Nephron (organoid): ENCODE measurements around the gene LECT2.
A peak's percentile ranks its signal among the peaks of the same experiment; 100 is the strongest.

Experiments
- H3K27ac Mint-ChIP-seq, 3 experiments: 2 replicates each; pipeline ENCODE4 v1.8.0; 2020; ENCODE audit warnings: mixed read lengths in 3 of 3, mild to moderate bottlenecking in 2 of 3, moderate library complexity in 1 of 3
- H3K27me3 Mint-ChIP-seq: 2 replicates; pipeline ENCODE4 v1.8.0; 2021; ENCODE audit warnings: low read depth, mild to moderate bottlenecking, moderate library complexity, mixed read lengths
- H3K36me3 Mint-ChIP-seq: 2 replicates; pipeline ENCODE4 v1.8.0; 2020; ENCODE audit warnings: low read depth, mixed read lengths
- H3K4me1 Mint-ChIP-seq: 2 replicates; pipeline ENCODE4 v1.8.0; 2020; ENCODE audit warnings: mixed read lengths
- H3K4me3 Mint-ChIP-seq, 3 experiments: 2 replicates each; pipeline ENCODE4 v1.8.0; 2020; ENCODE audit warnings: mild to moderate bottlenecking in 3 of 3, mixed read lengths in 3 of 3, moderate library complexity in 2 of 3
- H3K9me3 Mint-ChIP-seq: 2 replicates; pipeline ENCODE4 v1.8.0; 2020; ENCODE audit warnings: mixed read lengths
- CTCF ChIP-seq, 3 experiments: fragments of 200-600 bp; sonication (generic); IDR thresholded peaks; one replicate each; pipeline ENCODE4 v1.5.0; 2021; ENCODE audit warnings: antibody characterized with exemption in 3 of 3; ENCODE audit not compliant: unreplicated experiment in 3 of 3

Gene LECT2

GRCh38 chr5:135993880-135994636 is 39.3 kb upstream of the LECT2 start:
- TF ChIP-seq CTCF (IDR thresholded peaks at IDR 0.05; ENCODE audit: unreplicated experiment in 3 of 3), result no peak
- Mint-ChIP-seq H3K9me3 (peaks cover 5% of the 10 kb centered on the region), H3K27me3 (peaks cover 8% of the 10 kb centered on the region), H3K4me3 (peak overlapping the region in 2 of 3 experiments; percentile 2 to 7), H3K27ac (peak overlapping the region; percentile 96 to 97 (median 96)), H3K36me3 (no peaks in the 10 kb centered on the region), H3K4me1 (peaks cover 84% of the 10 kb centered on the region)

GRCh38 chr5:135993335-135993879 is 38.6 kb upstream of the LECT2 start:
- Mint-ChIP-seq H3K9me3 (peaks cover 7% of the 10 kb centered on the region), H3K27ac (peak overlapping the region; percentile 96 to 97 (median 96)), H3K4me1 (peaks cover 86% of the 10 kb centered on the region), H3K27me3 (peaks cover 8% of the 10 kb centered on the region), H3K36me3 (no peaks in the 10 kb centered on the region), H3K4me3 (peak overlapping the region in 1 of 3 experiments; percentile 12)
- no peak for TF ChIP-seq CTCF (IDR thresholded peaks at IDR 0.05; ENCODE audit: unreplicated experiment in 3 of 3)

GRCh38 chr5:135991429-135991828 is 36.6 kb upstream of the LECT2 start:
- peaks cover 7% of the 10 kb centered on the region for H3K9me3 Mint-ChIP-seq
- TF ChIP-seq CTCF (IDR thresholded peaks at IDR 0.05; ENCODE audit: unreplicated experiment in 3 of 3), result no peak

GRCh38 chr5:135990528-135991255 is 35.9 kb upstream of the LECT2 start:
- peaks cover 75% of the 10 kb centered on the region for H3K4me1 Mint-ChIP-seq
- no peak overlapping the region for H3K4me3 Mint-ChIP-seq
- peaks cover 7% of the 10 kb centered on the region for H3K9me3 Mint-ChIP-seq
- TF ChIP-seq CTCF (IDR thresholded peaks at IDR 0.05; ENCODE audit: unreplicated experiment in 3 of 3), result no peak
- H3K27ac Mint-ChIP-seq, result peak overlapping the region; percentile 58 to 92 (median 69)
- peaks cover 3% of the 10 kb centered on the region for H3K27me3 Mint-ChIP-seq
- H3K36me3 Mint-ChIP-seq, result no peaks in the 10 kb centered on the region

More at GRCh38 chr5:135991429-135991828, 36.6 kb upstream of the LECT2 start:
- peaks cover 6% of the 10 kb centered on the region for H3K27me3 Mint-ChIP-seq
- no peaks in the 10 kb centered on the region for H3K36me3 Mint-ChIP-seq
- peak overlapping the region; percentile 58 to 92 (median 69) for H3K27ac Mint-ChIP-seq
- peaks cover 82% of the 10 kb centered on the region for H3K4me1 Mint-ChIP-seq
- H3K4me3 Mint-ChIP-seq, result no peak overlapping the region

- peaks cover 66% of the 10 kb centered on the region for H3K4me1 Mint-ChIP-seq
- peaks cover 3% of the 10 kb centered on the region for H3K27me3 Mint-ChIP-seq
- no peak overlapping the region for H3K4me3 Mint-ChIP-seq
- peak overlapping the region in 2 of 3 experiments; percentile 58 to 92 for H3K27ac Mint-ChIP-seq
- no peaks in the 10 kb centered on the region for H3K36me3 Mint-ChIP-seq
- peaks cover 6% of the 10 kb centered on the region for H3K9me3 Mint-ChIP-seq
- no peak for TF ChIP-seq CTCF (IDR thresholded peaks at IDR 0.05; ENCODE audit: unreplicated experiment in 3 of 3)
Observed at GRCh38 chr5:135989686-135990085, 34.9 kb upstream of the LECT2 start.
